Neural crest cell (in vitro differentiated cells): ENCODE results near the gene ITIH5. TPM values are rescaled to one million over a fixed set of nuclear protein-coding genes. Genes with fewer than 3 reads are reported as not detected.

Experiments used
- DNase-seq: peaks from one replicate; pipeline ENCODE4 v3.0.0; 2021; ENCODE audit warnings: low read depth, mixed read lengths, low spot score
- H3K27ac Mint-ChIP-seq: one replicate; pipeline ENCODE4 v1.8.0; 2021; ENCODE audit warnings: mild to moderate bottlenecking, mixed read lengths; ENCODE audit not compliant: unreplicated experiment
- H3K27me3 Mint-ChIP-seq: 2 replicates; pipeline ENCODE4 v1.8.0; 2021; ENCODE audit warnings: low read depth, mild to moderate bottlenecking, mixed read lengths
- H3K36me3 Mint-ChIP-seq: 2 replicates; pipeline ENCODE4 v1.8.0; 2021; ENCODE audit warnings: low read depth, mild to moderate bottlenecking, mixed read lengths
- H3K4me1 Mint-ChIP-seq: 2 replicates; pipeline ENCODE4 v1.8.0; 2021; ENCODE audit warnings: mixed read lengths
- H3K4me3 Mint-ChIP-seq: one replicate; pipeline ENCODE4 v1.8.0; 2021; ENCODE audit warnings: mild to moderate bottlenecking, mixed read lengths
- H3K9me3 Mint-ChIP-seq: 2 replicates; pipeline ENCODE4 v1.8.0; 2021; ENCODE audit warnings: mixed read lengths
- CTCF ChIP-seq: fragments of 200-600 bp; sonication (generic); conservative IDR thresholded peaks from 2 replicates; pipeline ENCODE4 v1.5.0; 2021; ENCODE audit warnings: antibody characterized with exemption, mild to moderate bottlenecking
- total RNA-seq: library from RNA; stranded (reverse); gene quantifications from 2 replicates; pipeline ENCODE4 v1.2.1, GENCODE V29; 2021

The ITIH5 gene
- total RNA-seq, 1 donor from 2014 or later: not detected

- H3K4me1 Mint-ChIP-seq: no peaks in the 10 kb centered on the region
- peaks cover 38% of the 10 kb centered on the region for H3K27me3 Mint-ChIP-seq
- no peaks in the 10 kb centered on the region for H3K36me3 Mint-ChIP-seq
- no peak overlapping the region for H3K4me3 Mint-ChIP-seq
- H3K9me3 Mint-ChIP-seq: no peaks in the 10 kb centered on the region
- peak; percentile 71 for DNase-seq
- H3K27ac Mint-ChIP-seq: no peak overlapping the region
- TF ChIP-seq CTCF: peak; percentile 97
Measured at GRCh38 chr10:7525314-7526016, 141.3 kb downstream of the ITIH5 start.

GRCh38 chr10:7523656-7524055 is 143.1 kb downstream of the ITIH5 start:
- no peak overlapping the region for H3K4me3 Mint-ChIP-seq
- no peaks in the 10 kb centered on the region for H3K9me3 Mint-ChIP-seq
- peaks cover 36% of the 10 kb centered on the region for H3K27me3 Mint-ChIP-seq
- no peak for DNase-seq
- H3K27ac Mint-ChIP-seq: no peak overlapping the region
- TF ChIP-seq CTCF: no peak
- no peaks in the 10 kb centered on the region for H3K36me3 Mint-ChIP-seq
- no peaks in the 10 kb centered on the region for H3K4me1 Mint-ChIP-seq

- peaks cover 28% of the 10 kb centered on the region for H3K27me3 Mint-ChIP-seq
Measured at GRCh38 chr10:7520507-7521485, 146.0 kb downstream of the ITIH5 start.

GRCh38 chr10:7519351-7519750 is 147.4 kb downstream of the ITIH5 start:
- Mint-ChIP-seq H3K27me3 (peaks cover 18% of the 10 kb centered on the region), H3K4me3 (no peak overlapping the region)

More at GRCh38 chr10:7520507-7521485, 146.0 kb downstream of the ITIH5 start:
- no peaks in the 10 kb centered on the region for H3K36me3 Mint-ChIP-seq
- TF ChIP-seq CTCF: no peak
- no peak for DNase-seq
- no peak overlapping the region for H3K4me3 Mint-ChIP-seq
- no peaks in the 10 kb centered on the region for H3K9me3 Mint-ChIP-seq
- no peak overlapping the region for H3K27ac Mint-ChIP-seq
- H3K4me1 Mint-ChIP-seq: no peaks in the 10 kb centered on the region

GRCh38 chr10:7518693-7519092 is 148.1 kb downstream of the ITIH5 start:
- Mint-ChIP-seq H3K4me3 (no peak overlapping the region), H3K4me1 (peaks cover 12% of the 10 kb centered on the region), H3K27ac (no peak overlapping the region), H3K9me3 (no peaks in the 10 kb centered on the region), H3K36me3 (no peaks in the 10 kb centered on the region), H3K27me3 (peaks cover 12% of the 10 kb centered on the region)
- TF ChIP-seq CTCF: no peak
- DNase-seq: no peak

More at GRCh38 chr10:7519351-7519750, 147.4 kb downstream of the ITIH5 start:
- no peaks in the 10 kb centered on the region for H3K36me3 Mint-ChIP-seq
- no peak for DNase-seq
- no peaks in the 10 kb centered on the region for H3K9me3 Mint-ChIP-seq
- no peak for TF ChIP-seq CTCF
- H3K27ac Mint-ChIP-seq: no peak overlapping the region
- peaks cover 10% of the 10 kb centered on the region for H3K4me1 Mint-ChIP-seq
